IPS-NIHi7 (cell line): ENCODE results near the gene CFDP1.
A peak's percentile ranks its signal among the peaks of the same experiment; 100 is the strongest.
"Not testable (repeated sequence)": the region's sequence is repeated elsewhere in the genome, so short reads cannot be mapped to it uniquely, and the experiment has no call there.

Source experiments
- DNase-seq: peaks from one replicate; pipeline ENCODE4 v3.0.0; 2012; ENCODE audit warnings: mixed read lengths; ENCODE audit errors: extremely low spot score

Gene CFDP1

GRCh38 chr16:75293173-75293572 lies 140.1 kb downstream of the CFDP1 start:
- DNase-seq, result no peak

GRCh38 chr16:75292691-75293090 lies 140.6 kb downstream of the CFDP1 start:
- DNase-seq, result no peak

GRCh38 chr16:75289189-75289588 lies 144.1 kb downstream of the CFDP1 start:
- DNase-seq, result no peak

- no peak for DNase-seq
Observed at GRCh38 chr16:75288596-75289120, 144.6 kb downstream of the CFDP1 start.

GRCh38 chr16:75288181-75288580 lies 145.1 kb downstream of the CFDP1 start:
- no peak for DNase-seq

GRCh38 chr16:75287708-75288107 lies 145.6 kb downstream of the CFDP1 start:
- DNase-seq, result no peak

GRCh38 chr16:75286389-75286788 lies 146.9 kb downstream of the CFDP1 start:
- no peak for DNase-seq

- DNase-seq, result no peak
Observed at GRCh38 chr16:75282466-75283281, 150.6 kb downstream of the CFDP1 start.

- DNase-seq, result no peak
Observed at GRCh38 chr16:75281826-75282225, 151.5 kb downstream of the CFDP1 start.

GRCh38 chr16:75281009-75281408 lies 152.3 kb downstream of the CFDP1 start:
- DNase-seq, result not testable (repeated sequence)

- DNase-seq, result no peak
Observed at GRCh38 chr16:75280331-75280804, 152.9 kb downstream of the CFDP1 start.

- no peak for DNase-seq
Observed at GRCh38 chr16:75279305-75279704, 154.0 kb downstream of the CFDP1 start.

GRCh38 chr16:75273054-75273925 lies 160.0 kb downstream of the CFDP1 start:
- DNase-seq, result peak; percentile 17

- not testable (repeated sequence) for DNase-seq
Observed at GRCh38 chr16:75272629-75273028, 160.7 kb downstream of the CFDP1 start.

- DNase-seq, result peak; percentile 17
Observed at GRCh38 chr16:75272097-75272551, 161.2 kb downstream of the CFDP1 start.

GRCh38 chr16:75271441-75272096 lies 161.7 kb downstream of the CFDP1 start:
- no peak for DNase-seq

- DNase-seq, result not testable (repeated sequence)
Observed at GRCh38 chr16:75269358-75269757, 163.9 kb downstream of the CFDP1 start.

GRCh38 chr16:75267631-75268264 lies 165.6 kb downstream of the CFDP1 start:
- no peak for DNase-seq

- DNase-seq, result no peak
Observed at GRCh38 chr16:75266738-75267630, 166.3 kb downstream of the CFDP1 start.
